ENCODE measurements around the gene FAM50B.

Gene FAM50B

GRCh38 chr6:3848925-3849605 lies at the start of gene FAM50B:
Gene FAM50B (plus strand): TSS chr6:3849373. CDS start chr6:3849812, 439 bp downstream.
- Mint-ChIP-seq H3K36me3 (ENCODE audit: low read depth) (peaks cover 7% of the 10 kb centered on the region), H3K27me3 (no peaks in the 10 kb centered on the region), H3K4me3 (peak within 1 kb of the TSS; percentile 72), H3K27ac (peak within 1 kb of the TSS; percentile 74), H3K9me3 (no peaks in the 10 kb centered on the region), H3K4me1 (ENCODE audit: low read depth) (peaks cover 29% of the 10 kb centered on the region)

GRCh38 chr6:3799719-3800118 lies 49.5 kb upstream of the FAM50B start:
- H3K4me3 Mint-ChIP-seq: no peak overlapping the region

GRCh38 chr6:3800850-3801591 lies 48.2 kb upstream of the FAM50B start:
- H3K27ac Mint-ChIP-seq: no peak overlapping the region
- no peak overlapping the region for H3K4me3 Mint-ChIP-seq
- H3K9me3 Mint-ChIP-seq: no peaks in the 10 kb centered on the region
- H3K36me3 Mint-ChIP-seq (ENCODE audit: low read depth): no peaks in the 10 kb centered on the region
- H3K27me3 Mint-ChIP-seq: no peaks in the 10 kb centered on the region
- H3K4me1 Mint-ChIP-seq (ENCODE audit: low read depth): peaks cover 8% of the 10 kb centered on the region

More at GRCh38 chr6:3799719-3800118, 49.5 kb upstream of the FAM50B start:
- no peak overlapping the region for H3K27ac Mint-ChIP-seq
- no peaks in the 10 kb centered on the region for H3K9me3 Mint-ChIP-seq
- no peaks in the 10 kb centered on the region for H3K27me3 Mint-ChIP-seq
- H3K4me1 Mint-ChIP-seq (ENCODE audit: low read depth): peaks cover 8% of the 10 kb centered on the region
- no peaks in the 10 kb centered on the region for H3K36me3 Mint-ChIP-seq (ENCODE audit: low read depth)

- H3K9me3 Mint-ChIP-seq: no peaks in the 10 kb centered on the region
- H3K36me3 Mint-ChIP-seq (ENCODE audit: low read depth): no peaks in the 10 kb centered on the region
- H3K4me3 Mint-ChIP-seq: no peak overlapping the region
- H3K27me3 Mint-ChIP-seq: no peaks in the 10 kb centered on the region
- H3K4me1 Mint-ChIP-seq (ENCODE audit: low read depth): peaks cover 8% of the 10 kb centered on the region
- H3K27ac Mint-ChIP-seq: no peak overlapping the region
These were observed 47.2 kb upstream of the FAM50B start for GRCh38 chr6:3801960-3802359.

- H3K36me3 Mint-ChIP-seq (ENCODE audit: low read depth): no peaks in the 10 kb centered on the region
- no peak overlapping the region for H3K27ac Mint-ChIP-seq
- no peak overlapping the region for H3K4me3 Mint-ChIP-seq
- H3K9me3 Mint-ChIP-seq: no peaks in the 10 kb centered on the region
- H3K4me1 Mint-ChIP-seq (ENCODE audit: low read depth): peaks cover 4% of the 10 kb centered on the region
- no peaks in the 10 kb centered on the region for H3K27me3 Mint-ChIP-seq
These were observed 45.3 kb upstream of the FAM50B start for GRCh38 chr6:3803627-3804468.

- Mint-ChIP-seq H3K9me3 (no peaks in the 10 kb centered on the region), H3K4me1 (ENCODE audit: low read depth) (peaks cover 4% of the 10 kb centered on the region), H3K36me3 (ENCODE audit: low read depth) (no peaks in the 10 kb centered on the region), H3K4me3 (no peak overlapping the region), H3K27me3 (no peaks in the 10 kb centered on the region), H3K27ac (no peak overlapping the region)
These were observed 44.2 kb upstream of the FAM50B start for GRCh38 chr6:3804964-3805363.

- H3K4me3 Mint-ChIP-seq: no peak overlapping the region
- H3K36me3 Mint-ChIP-seq (ENCODE audit: low read depth): no peaks in the 10 kb centered on the region
- H3K27me3 Mint-ChIP-seq: no peaks in the 10 kb centered on the region
- no peak overlapping the region for H3K27ac Mint-ChIP-seq
- H3K4me1 Mint-ChIP-seq (ENCODE audit: low read depth): peaks cover 4% of the 10 kb centered on the region
- H3K9me3 Mint-ChIP-seq: no peaks in the 10 kb centered on the region
These were observed 43.6 kb upstream of the FAM50B start for GRCh38 chr6:3805448-3806123.

- H3K4me3 Mint-ChIP-seq: no peak overlapping the region
- H3K36me3 Mint-ChIP-seq (ENCODE audit: low read depth): no peaks in the 10 kb centered on the region
- no peak overlapping the region for H3K27ac Mint-ChIP-seq
- H3K27me3 Mint-ChIP-seq: no peaks in the 10 kb centered on the region
- no peaks in the 10 kb centered on the region for H3K9me3 Mint-ChIP-seq
- H3K4me1 Mint-ChIP-seq (ENCODE audit: low read depth): peaks cover 4% of the 10 kb centered on the region
These were observed 42.8 kb upstream of the FAM50B start for GRCh38 chr6:3806169-3806922.

GRCh38 chr6:3808199-3808598 lies 41.0 kb upstream of the FAM50B start:
- Mint-ChIP-seq H3K4me1 (ENCODE audit: low read depth) (no peaks in the 10 kb centered on the region), H3K27me3 (no peaks in the 10 kb centered on the region), H3K9me3 (no peaks in the 10 kb centered on the region), H3K27ac (no peak overlapping the region), H3K36me3 (ENCODE audit: low read depth) (no peaks in the 10 kb centered on the region), H3K4me3 (no peak overlapping the region)

- no peak overlapping the region for H3K27ac Mint-ChIP-seq
- no peaks in the 10 kb centered on the region for H3K36me3 Mint-ChIP-seq (ENCODE audit: low read depth)
- H3K9me3 Mint-ChIP-seq: no peaks in the 10 kb centered on the region
- H3K4me1 Mint-ChIP-seq (ENCODE audit: low read depth): no peaks in the 10 kb centered on the region
- no peaks in the 10 kb centered on the region for H3K27me3 Mint-ChIP-seq
- H3K4me3 Mint-ChIP-seq: no peak overlapping the region
These were observed 40.2 kb upstream of the FAM50B start for GRCh38 chr6:3808759-3809514.

GRCh38 chr6:3809515-3809891 lies 39.7 kb upstream of the FAM50B start:
- H3K36me3 Mint-ChIP-seq (ENCODE audit: low read depth): no peaks in the 10 kb centered on the region
- no peak overlapping the region for H3K4me3 Mint-ChIP-seq
- H3K9me3 Mint-ChIP-seq: no peaks in the 10 kb centered on the region
- H3K27me3 Mint-ChIP-seq: no peaks in the 10 kb centered on the region
- H3K27ac Mint-ChIP-seq: no peak overlapping the region
- no peaks in the 10 kb centered on the region for H3K4me1 Mint-ChIP-seq (ENCODE audit: low read depth)

- Mint-ChIP-seq H3K9me3 (no peaks in the 10 kb centered on the region), H3K36me3 (ENCODE audit: low read depth) (no peaks in the 10 kb centered on the region), H3K27me3 (no peaks in the 10 kb centered on the region), H3K4me1 (ENCODE audit: low read depth) (no peaks in the 10 kb centered on the region), H3K27ac (no peak overlapping the region), H3K4me3 (no peak overlapping the region)
These were observed 39.2 kb upstream of the FAM50B start for GRCh38 chr6:3809982-3810381.

GRCh38 chr6:3811191-3811590 lies 38.0 kb upstream of the FAM50B start:
- H3K9me3 Mint-ChIP-seq: no peaks in the 10 kb centered on the region
- H3K4me1 Mint-ChIP-seq (ENCODE audit: low read depth): no peaks in the 10 kb centered on the region
- no peaks in the 10 kb centered on the region for H3K36me3 Mint-ChIP-seq (ENCODE audit: low read depth)
- no peak overlapping the region for H3K4me3 Mint-ChIP-seq
- no peak overlapping the region for H3K27ac Mint-ChIP-seq
- H3K27me3 Mint-ChIP-seq: no peaks in the 10 kb centered on the region

Measured in stimulated activated naive CD8-positive, alpha-beta T cell treated with anti-CD3 and anti-CD28 coated beads, Interleukin-15, Interleukin-2, amounts not matched to agents 100 ng/mL and 50 ng/mL, for 24 hours (primary cell).